GM18507 (cell line): Measurements from ENCODE around the gene ADCY5.

ENCODE experiments used
- DNase-seq: peaks from one replicate; pipeline ENCODE4 v3.0.0; 2011; ENCODE audit warnings: low read depth; ENCODE audit not compliant: insufficient read length; ENCODE audit errors: extremely low spot score
- FAIRE-seq: peaks from 2 replicates; lab custom pipeline; 2011; peaks lifted over from hg19 to GRCh38; lab: Jason Lieb, UNC

Gene ADCY5

DNA sequence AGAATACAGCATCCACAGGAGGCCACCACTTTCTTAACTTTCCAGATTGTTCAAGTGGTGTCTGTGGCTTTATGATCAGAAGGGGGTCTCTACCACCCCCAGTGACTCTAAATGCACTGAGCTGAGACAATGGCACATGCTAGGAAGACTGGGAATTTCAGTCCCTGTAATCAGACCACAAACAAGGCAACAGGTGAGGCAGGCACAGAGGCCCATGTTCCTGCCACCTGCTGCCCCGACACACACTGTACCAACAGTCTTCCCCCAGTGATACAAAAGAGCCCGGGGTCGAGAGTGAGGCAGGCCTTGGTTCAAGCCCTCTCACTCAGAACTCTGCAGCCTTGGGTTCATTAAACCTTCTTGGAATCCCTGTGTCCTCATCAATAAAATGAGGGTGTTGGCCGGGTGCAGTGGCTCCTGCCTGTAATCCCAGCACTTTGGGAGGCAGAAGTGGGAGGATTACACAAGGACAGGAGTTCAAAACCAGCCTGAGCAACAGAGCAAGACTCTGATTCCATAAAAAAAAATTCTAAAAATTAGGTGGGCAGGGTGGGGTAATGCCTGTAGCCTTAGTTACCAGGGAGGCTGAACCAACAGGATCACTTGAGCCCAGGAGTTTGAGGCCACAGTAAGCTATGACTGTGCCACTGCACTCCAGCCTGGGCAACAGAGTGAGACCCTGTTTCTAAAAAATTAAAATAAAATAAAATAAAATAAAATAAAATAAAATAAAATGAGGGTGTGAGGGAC, 55.8 kb downstream of the ADCY5 start:
- FAIRE-seq: no peak
- DNase-seq: no peak

DNA sequence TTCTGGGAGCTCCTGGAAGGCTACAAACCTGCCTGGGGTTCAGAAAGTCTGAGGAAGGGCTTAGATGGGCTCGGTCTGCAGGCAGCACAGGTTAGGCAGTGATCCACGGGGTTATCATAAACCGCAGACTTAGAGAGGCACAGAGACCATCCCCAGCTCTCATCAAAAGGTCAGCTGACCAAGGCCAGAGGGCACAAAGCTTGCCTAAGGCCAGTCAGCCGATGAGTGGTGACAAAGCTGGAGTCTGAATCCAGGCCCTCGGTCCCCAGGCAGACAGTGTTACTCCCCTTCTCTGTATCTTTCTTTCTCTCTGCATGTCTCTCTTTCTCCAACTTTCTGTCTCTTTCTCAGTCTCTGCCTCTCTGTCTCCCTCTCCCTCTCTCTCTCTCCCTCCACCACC, 56.5 kb downstream of the ADCY5 start:
- FAIRE-seq: no peak
- DNase-seq: no peak

DNA sequence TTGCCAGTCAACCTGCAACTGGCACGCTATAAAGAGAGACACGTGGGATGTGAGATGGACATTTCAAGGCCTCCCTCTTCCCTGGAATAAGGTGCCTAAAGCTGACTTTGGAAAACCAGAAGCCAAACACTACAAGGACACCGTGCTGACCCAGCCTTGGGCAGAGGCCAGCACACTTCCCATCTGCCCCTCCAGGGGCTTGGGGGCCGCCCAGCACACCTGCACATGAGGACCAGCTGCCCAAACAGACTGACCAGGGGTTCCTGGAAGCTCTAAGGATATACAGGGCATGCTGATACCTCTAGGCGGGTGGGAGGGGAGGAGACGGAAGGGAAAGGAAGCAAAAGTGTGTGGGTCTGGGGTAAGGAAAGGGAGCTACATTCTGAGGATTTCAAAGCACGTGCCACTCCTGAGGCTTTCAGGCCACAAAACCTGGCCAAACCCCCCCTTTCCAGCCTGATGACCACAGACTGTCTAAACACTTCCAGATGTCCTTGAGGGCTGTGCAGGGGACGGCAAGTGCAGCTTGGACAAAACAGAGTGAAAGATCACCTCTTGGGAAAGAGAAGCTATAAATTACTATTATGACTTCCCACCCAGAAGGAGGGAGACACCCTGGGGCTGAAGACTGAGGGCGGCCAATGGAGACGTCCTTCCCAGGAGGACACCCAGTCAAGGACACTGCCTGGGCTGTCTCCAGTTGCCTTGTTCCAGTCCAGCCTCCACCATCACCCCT, 57.9 kb downstream of the ADCY5 start:
- DNase-seq (no peak), FAIRE-seq (no peak)

DNA sequence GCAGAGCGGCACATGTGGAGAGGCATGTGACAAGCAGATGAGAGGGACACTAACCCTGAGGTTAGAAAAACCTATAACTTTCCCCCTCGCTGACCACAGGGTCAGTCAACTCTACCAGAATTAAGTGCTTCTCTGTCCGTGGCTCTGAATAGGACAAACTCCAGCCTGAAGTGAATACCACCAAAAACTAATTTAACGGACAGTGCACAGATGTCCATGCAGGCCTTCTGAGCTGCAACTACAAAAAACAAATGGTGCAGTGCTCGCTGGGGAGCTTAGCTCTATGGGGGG, 59.3 kb downstream of the ADCY5 start:
- FAIRE-seq: no peak
- no peak for DNase-seq

DNA sequence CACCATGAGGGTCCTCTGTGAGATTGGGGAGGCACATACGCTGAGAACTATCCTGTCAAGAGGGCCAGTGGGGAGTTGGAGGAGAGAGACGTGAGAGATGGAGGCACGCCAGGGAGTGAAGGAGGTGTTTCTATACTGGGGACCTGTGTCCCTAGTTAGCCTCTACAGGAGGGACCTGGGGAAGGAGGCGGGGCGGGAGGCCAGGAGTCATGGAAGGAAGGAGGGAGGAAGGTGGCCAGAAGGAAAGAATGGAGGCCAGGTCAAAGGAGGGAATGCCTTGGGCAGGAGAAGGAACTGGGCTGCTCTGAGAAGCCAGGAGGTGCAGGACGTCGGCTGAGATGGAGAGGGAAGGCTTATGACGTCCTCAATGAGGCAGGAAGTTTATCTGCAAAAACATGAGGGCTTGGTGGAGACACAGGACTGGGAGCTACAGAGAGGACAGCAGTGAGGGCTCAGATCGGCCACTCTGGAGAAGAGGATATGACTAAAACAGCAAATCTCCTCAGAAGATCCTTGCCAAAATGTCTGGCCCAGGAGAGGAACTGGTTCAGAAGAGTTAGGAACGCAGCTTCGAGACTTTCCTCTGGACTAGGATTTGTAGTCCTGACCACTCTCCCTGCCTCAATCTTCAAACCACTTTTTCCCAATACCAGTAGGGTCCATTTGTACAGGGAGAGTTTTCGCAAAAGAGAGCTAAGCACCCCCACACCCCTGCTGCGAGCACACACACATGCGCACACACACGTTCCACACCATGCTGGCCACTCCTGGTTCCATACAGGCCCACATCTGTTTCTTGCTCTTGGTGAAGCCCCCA, 59.9 kb downstream of the ADCY5 start:
- FAIRE-seq: no peak
- no peak for DNase-seq

DNA sequence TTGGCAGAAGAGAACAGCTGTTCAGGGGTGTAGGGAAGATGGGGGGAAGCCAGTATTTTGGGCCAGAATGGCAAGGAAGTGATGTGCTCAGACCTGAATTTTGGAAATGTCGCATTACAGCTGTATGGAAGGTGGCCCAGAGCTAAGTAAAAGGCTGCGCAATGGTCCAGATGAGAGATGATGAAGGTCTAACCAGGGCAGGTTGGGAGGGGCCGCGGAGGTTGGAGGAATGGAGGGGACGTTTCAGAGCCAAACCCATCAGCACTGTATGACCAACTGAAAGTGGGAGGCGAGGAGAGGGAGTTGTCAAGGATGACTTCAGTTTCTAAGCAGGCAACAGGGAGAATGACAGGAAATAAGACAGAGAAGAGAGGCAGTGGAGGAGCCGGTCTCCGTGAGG, 60.8 kb downstream of the ADCY5 start:
- DNase-seq: no peak
- no peak for FAIRE-seq

DNA sequence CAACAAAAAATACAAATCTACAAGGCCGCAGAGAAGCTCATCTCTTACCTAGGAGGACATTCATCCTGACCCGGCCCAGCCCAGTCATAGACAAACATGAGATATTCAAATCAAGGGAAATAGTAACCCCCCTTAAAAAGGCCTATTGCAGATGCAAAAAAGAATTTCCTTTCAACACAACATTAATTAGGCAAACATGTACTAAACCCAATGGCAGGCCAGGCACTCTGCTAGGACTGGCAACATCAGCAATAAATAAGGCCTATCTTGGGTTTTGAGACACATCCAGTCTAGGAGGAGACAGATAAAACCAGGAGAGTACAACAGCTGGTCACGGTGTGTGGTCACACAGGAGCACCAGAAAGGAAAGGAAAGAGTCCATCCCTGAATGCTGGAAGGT, 61.4 kb downstream of the ADCY5 start:
- DNase-seq (no peak), FAIRE-seq (no peak)

DNA sequence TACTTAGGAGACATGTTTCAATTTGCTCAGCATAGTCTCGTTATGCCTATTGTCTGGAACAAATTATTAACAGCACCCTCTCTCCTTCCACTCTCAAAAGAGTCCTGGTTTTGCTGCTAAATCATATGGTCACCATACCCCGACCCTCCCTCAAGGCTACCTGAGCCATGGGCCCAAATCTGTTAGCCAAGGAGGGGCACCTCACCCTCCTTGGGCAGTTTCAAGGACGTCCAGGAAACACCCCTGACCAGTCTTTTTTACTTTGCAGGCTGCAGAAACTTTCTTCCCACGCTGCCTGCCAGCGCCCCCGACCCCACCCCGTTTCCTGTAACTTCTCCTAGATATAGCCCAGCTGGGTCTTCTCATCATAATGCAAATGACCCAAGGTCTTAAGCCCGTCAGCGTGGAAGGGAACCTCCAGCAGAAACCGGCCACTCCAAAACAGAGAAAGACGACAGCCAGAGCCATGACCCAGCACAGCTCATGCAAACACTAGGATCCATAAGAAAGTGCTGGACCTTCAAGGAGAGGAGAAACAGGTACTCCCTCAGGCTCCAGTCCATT, 62.3 kb downstream of the ADCY5 start:
- FAIRE-seq: no peak

DNA sequence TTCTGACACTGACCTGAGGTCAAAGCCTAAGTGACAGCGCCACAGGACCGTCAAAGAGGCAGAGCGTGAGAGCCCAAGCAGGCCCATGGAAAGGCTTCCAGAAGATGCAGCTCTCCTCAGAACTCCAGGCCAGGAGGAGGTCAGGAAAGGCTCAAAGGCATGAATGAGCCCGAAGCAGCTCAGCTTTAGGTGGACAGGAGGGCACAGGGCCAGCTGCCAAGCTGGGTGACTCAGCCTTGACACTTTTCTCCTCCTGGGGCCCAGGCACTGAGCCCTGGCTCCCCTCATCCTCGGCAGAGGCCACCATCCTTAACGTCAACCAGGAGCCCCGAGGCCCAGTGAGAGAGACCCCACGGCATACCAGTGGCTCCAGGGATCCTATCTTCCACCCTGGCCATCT, 62.9 kb downstream of the ADCY5 start:
- DNase-seq (no peak), FAIRE-seq (no peak)

More for the DNA sequence above, 62.3 kb downstream of the ADCY5 start:
- no peak for DNase-seq

DNA sequence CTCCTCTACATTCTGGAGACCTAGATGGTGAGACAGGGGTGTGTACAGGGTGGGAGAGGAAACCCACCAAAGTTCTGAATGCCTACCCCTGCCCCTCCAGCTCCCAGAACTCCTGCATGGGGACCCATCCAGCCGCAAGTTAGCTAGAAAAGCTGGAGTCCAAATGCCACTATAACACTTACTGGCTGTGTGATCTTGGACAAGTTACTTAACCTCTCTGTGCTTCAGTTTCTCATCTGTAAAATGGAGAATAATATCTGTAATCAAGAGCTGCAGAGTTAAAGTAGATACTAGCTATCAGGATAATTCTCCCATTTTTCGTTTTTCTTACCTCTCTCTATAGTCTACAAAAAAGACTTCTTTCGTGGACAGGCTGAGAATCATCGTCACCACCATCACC, 63.4 kb downstream of the ADCY5 start:
- DNase-seq (no peak), FAIRE-seq (no peak)

DNA sequence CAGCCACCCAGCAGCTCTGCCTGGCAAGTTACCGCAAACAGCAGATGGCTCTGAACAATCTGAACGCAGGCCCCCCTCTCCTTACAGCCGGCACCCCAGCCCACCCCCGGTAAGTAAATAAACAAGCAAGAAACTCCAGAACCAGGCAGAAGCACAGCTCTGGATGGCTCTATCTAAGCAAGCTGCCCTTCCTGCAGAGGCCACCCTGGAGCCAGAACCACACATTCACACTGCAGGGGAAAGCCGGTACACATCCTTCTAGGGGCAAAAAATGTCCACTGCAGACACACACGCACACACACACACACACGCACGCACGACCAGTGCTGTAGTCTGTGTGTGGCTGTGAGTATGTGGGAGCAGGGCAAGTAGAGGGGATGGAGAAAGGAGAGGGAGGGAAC, 63.9 kb downstream of the ADCY5 start:
- no peak for DNase-seq
- FAIRE-seq: no peak

DNA sequence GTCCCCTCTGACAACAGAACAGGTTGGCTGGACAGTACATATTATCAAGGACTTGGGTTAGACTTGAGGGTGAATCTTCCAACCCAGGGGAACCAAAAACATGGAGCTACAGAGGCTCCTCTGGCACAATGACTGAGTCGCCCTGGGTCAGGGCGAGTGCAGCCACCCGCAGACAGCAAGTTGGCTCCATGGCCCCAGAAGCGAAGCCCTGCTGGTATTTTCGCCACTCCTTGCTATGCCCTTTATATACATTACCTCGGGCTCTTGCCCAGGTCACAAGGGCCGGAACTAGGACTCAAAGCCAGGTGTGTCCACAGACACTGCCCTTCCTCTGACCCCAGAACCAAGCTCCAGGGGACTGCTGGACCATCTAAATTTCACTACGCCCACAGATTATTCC, 64.6 kb downstream of the ADCY5 start:
- no peak for DNase-seq
- no peak for FAIRE-seq

DNA sequence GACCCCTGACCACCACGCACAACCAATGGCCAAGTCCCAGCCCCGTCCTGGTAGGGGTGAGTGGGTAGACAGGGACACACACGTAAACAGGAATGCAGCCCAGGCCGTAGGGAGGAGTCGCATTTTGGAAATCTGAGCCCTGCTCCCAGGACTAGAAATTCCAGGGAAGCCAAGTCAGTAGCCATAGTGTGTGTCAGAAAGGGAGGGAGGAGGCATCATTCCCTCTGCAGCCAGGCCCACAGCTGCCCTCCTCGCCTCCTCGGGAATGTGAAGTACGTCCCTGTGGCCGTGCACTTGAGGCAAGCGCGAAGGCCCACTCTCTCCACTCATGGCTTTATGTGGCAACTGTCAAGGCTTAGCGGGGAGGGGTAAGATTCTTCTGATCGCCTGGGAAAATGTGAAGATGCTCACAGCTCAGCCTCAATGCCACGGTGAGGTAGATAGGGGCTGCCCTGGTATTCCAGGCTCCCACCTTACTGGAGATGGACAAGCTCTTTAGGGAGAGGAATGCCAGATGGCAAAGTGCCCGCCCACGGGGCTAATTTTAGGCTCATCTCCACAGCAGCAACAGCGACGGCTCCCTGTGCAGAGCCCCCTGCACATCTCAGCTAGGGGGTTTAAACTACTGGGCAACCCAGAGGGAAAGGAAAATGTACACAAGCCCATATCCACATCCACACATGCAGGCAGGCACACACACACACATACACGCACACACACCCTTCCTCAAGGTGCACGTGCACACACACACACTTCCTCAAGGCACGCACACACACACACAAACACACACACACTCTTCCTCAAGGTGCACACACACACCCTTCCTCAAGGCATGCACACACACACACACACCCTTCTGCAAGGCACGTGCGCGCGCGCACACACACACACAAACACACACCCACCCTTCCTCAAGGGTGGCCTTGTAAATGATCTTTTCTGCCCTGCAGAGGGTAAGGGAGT, 65.5 kb downstream of the ADCY5 start:
- DNase-seq: no peak
- no peak for FAIRE-seq

DNA sequence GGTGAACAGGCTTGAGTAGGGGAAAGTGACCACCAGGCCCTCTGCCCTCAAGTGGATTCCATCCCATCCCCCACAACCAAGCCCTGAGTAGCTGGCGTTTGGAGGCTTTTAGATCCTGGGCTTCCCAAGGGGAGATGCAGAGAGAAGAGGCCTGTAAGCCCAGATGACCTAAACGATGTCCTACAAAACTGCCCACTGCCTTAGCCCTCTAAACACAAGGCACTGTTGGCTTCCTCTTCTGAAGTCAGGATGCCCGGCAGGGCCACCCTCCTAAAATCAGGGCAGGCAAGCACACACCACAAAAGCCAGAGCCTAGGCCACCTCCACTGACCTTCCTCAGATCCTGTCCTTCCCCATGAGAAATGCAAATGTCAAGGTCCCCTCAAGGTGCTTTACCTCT, 68.6 kb downstream of the ADCY5 start:
- DNase-seq (no peak), FAIRE-seq (no peak)

DNA sequence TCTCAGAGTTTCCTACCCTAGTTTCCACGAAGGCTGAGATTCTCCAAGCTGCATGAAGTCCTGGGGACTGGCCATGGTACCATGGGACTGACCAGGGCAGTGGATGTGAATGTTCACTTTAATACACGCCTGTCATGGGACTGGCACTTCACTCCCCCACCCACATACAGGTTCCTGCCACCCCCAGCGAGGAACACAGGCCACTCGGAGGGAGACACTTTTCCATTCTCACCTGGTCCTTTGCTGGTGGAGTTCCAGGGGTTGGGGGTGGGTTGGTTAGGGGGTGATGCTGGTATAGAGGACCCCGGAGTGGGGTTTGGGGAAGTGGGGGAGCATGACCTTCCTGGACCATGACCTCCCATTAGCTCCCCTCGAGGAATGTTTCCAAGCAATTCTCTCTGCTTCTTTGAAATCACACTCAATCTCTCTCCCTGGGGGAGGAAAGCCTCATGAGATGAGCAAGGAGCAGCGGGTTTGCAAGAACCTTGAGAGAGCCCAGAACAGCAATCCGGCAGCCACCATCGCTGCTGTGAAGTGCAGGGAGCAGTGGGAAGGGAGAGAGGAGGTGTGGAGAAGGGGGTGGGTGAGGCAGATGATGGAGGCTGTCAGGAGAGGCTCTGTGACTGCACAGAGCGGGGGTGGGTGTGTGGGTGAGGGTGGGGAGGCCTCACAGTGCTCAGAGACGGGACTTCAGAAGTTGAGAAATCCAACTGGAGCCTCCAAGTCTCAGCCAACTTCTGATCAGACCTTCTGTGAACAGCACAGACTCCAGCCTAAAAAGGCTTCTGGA, 69.7 kb downstream of the ADCY5 start:
- DNase-seq: no peak
- no peak for FAIRE-seq

DNA sequence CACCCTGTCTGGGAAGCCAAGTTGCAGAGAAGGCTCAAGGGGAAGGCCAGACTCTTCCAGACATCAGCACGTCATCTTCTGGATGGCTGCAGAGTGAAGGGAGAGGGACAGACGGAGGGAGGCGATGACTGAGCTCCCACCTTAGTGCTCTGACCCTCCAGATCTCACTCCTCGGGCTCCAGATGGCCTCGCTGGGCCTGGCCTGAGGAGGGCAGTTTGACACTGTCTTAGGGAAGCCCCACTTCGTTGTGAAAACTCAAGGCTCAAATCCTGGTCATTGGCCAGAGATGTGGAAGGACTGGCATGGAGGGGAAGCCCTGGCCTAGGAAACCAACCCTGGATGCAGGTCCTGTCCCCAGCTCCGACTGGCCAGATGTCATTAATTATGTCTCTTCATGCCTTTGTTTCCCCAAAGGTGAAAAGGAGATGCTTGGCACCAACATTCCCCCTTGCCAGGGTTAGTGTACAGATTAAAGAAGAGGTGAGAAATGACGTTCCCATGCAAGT, 70.4 kb downstream of the ADCY5 start:
- FAIRE-seq (no peak), DNase-seq (no peak)

DNA sequence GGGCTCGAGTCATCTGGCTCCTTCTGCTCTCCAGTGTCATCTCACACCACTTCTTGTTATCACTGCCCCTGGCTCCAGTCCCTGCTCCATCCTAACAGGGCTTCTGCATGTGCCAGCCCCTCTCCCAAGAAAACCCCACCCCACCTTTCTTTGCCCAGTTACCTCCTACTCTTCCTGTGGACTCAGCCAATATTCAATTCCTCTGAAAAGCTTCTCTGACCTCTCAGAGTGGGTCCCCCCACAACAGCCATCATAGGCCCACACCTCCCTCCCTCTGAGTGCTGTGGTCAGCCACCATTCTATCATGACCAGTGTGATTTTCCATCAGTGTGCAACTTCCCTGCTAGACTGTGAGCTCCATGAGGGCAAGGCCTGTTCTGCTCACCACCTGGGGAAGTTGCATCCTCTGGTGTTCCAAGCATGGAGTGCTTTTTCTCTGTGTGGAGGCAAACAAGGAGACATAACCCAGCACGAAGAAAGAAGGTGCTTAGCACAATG, 71.6 kb downstream of the ADCY5 start:
- FAIRE-seq: no peak
- no peak for DNase-seq
